HEK293T (cell line): ENCODE results near the gene CTNNA1.

Source experiments
- BHLHE40 ChIP-seq: fragments of 450-650 bp; IDR thresholded peaks from 2 replicates; pipeline ENCODE4 v1.6.1; 2016; ENCODE audit warnings: mild to moderate bottlenecking, moderate library complexity, borderline replicate concordance
- ELF4 ChIP-seq: fragments of 450-650 bp; IDR thresholded peaks from 2 replicates; pipeline ENCODE4 v1.6.1; 2017; ENCODE audit warnings: antibody characterized with exemption
- FOXK2 ChIP-seq: fragments of 450-650 bp; IDR thresholded peaks from 2 replicates; pipeline ENCODE4 v1.6.1; 2016; ENCODE audit warnings: mild to moderate bottlenecking
- L3MBTL2 ChIP-seq: fragments of 450-650 bp; conservative IDR thresholded peaks from 2 replicates; pipeline ENCODE4 v1.6.1; 2016; ENCODE audit warnings: mild to moderate bottlenecking
- LEF1 ChIP-seq: fragments of 450-650 bp; IDR thresholded peaks from 2 replicates; pipeline ENCODE4 v1.6.1; 2017; ENCODE audit warnings: mild to moderate bottlenecking, borderline replicate concordance
- NFRKB ChIP-seq: fragments of 450-650 bp; IDR thresholded peaks from 2 replicates; pipeline ENCODE4 v1.6.1; 2016; ENCODE audit warnings: mild to moderate bottlenecking, moderate library complexity
- PKNOX1 ChIP-seq: fragments of 450-650 bp; IDR thresholded peaks from 2 replicates; pipeline ENCODE4 v1.6.1; 2016
- SP1 ChIP-seq: fragments of 450-650 bp; IDR thresholded peaks from 2 replicates; pipeline ENCODE4 v1.6.1; 2017
- TARDBP ChIP-seq: fragments of 450-650 bp; IDR thresholded peaks from 2 replicates; pipeline ENCODE4 v1.6.1; 2016
- ZNF384 ChIP-seq: fragments of 450-650 bp; IDR thresholded peaks from 2 replicates; pipeline ENCODE4 v1.6.1; 2016

DNA sequence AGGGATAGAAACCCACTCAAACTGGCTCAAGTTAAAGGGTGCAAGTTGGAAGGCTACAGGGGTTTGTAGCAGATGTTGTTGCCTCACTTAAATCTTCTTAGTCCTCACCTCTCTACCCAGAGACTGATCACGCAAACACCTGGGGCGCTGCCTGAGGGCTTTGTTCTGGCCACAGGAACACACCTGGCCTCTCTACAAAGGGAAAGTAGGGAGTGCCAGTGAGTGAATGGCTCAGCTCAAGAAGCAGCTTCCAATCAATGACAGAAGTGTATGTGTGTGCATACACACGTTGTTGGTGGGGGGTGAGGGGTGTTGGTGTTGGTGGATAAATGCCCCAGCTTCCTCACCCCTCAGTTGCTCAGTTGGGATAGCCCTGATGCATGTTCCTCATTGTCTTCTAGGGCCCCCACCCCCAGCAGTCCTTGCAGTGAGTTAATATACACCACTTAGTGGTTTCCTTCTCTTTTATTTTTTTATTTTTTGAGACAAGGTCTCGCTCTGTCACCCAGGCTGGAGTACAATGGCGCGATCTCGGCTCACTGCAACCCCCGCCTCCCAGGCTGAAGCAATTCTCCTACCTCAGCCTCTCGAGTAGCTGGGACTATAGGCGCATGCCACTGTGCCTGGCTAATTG, 30.6 kb upstream of the CTNNA1 start:
- no peak for TF ChIP-seq SP1
- no peak for TF ChIP-seq NFRKB
- TF ChIP-seq TARDBP = no peak
- no peak for TF ChIP-seq ELF4
- TF ChIP-seq PKNOX1 = no peak
- no peak for TF ChIP-seq L3MBTL2
- no peak for TF ChIP-seq ZNF384
- TF ChIP-seq FOXK2 = no peak
- no peak for TF ChIP-seq LEF1
- TF ChIP-seq BHLHE40 = no peak
